Calu3 (cell line): ENCODE measurements around the gene DNASE1L1. TPM values are rescaled to one million over a fixed set of nuclear protein-coding genes. Genes with fewer than 3 reads are reported as not detected.

Experiments used
- BruUV-seq: library from RNA; stranded (reverse); fragments of 400-500 nt; replicated peaks from 2 replicates; lab custom pipeline; 2021; lab: Mats Ljungman, UMichigan
- CTCF ChIA-PET: fragments of 300-600 bp; sonication (Branson Sonifier 250); formaldehyde crosslinking; loops from one replicate; lab custom pipeline; 2022; ENCODE audit warnings: antibody characterized with exemption; lab: Charles Lee
- DNase-seq: peaks from one replicate; pipeline ENCODE4 v3.0.0; 2022
- H3K27ac Mint-ChIP-seq: one replicate; pipeline ENCODE4 v1.8.0; 2022; ENCODE audit warnings: mixed read lengths; ENCODE audit not compliant: unreplicated experiment
- H3K27me3 Mint-ChIP-seq: one replicate; pipeline ENCODE4 v1.8.0; 2022; ENCODE audit warnings: mixed read lengths; ENCODE audit not compliant: unreplicated experiment
- H3K36me3 Mint-ChIP-seq: one replicate; pipeline ENCODE4 v1.8.0; 2022; ENCODE audit warnings: mild to moderate bottlenecking, moderate library complexity, mixed read lengths; ENCODE audit not compliant: insufficient read depth, unreplicated experiment
- H3K4me1 Mint-ChIP-seq: one replicate; pipeline ENCODE4 v1.8.0; 2022; ENCODE audit warnings: mild to moderate bottlenecking, low read depth, mixed read lengths; ENCODE audit not compliant: unreplicated experiment
- H3K4me3 Mint-ChIP-seq: one replicate; pipeline ENCODE4 v1.8.0; 2022; ENCODE audit warnings: mild to moderate bottlenecking, low read depth, moderate library complexity, mixed read lengths; ENCODE audit not compliant: unreplicated experiment
- H3K9me3 Mint-ChIP-seq: one replicate; pipeline ENCODE4 v1.8.0; 2022; ENCODE audit warnings: low read depth, mixed read lengths; ENCODE audit not compliant: unreplicated experiment
- CTCF ChIP-seq: fragments of 200-600 bp; IDR thresholded peaks from one replicate; pipeline ENCODE4 v1.8.0; 2022; ENCODE audit warnings: antibody characterized with exemption; ENCODE audit not compliant: unreplicated experiment
- intact Hi-C: fragments of 100-400 bp; cut with micrococcal nuclease; formaldehyde crosslinking; loops from one replicate; pipeline ENCODE4 v1.10.0; 2022; ENCODE audit not compliant: unreplicated experiment
- total RNA-seq: library from RNA; stranded (reverse); gene quantifications from 2 replicates; pipeline ENCODE4 v1.2.3, GENCODE V29; 2022

The DNASE1L1 gene
- total RNA-seq, 1 experiment from 2014 or later: 30.6 TPM

DNA sequence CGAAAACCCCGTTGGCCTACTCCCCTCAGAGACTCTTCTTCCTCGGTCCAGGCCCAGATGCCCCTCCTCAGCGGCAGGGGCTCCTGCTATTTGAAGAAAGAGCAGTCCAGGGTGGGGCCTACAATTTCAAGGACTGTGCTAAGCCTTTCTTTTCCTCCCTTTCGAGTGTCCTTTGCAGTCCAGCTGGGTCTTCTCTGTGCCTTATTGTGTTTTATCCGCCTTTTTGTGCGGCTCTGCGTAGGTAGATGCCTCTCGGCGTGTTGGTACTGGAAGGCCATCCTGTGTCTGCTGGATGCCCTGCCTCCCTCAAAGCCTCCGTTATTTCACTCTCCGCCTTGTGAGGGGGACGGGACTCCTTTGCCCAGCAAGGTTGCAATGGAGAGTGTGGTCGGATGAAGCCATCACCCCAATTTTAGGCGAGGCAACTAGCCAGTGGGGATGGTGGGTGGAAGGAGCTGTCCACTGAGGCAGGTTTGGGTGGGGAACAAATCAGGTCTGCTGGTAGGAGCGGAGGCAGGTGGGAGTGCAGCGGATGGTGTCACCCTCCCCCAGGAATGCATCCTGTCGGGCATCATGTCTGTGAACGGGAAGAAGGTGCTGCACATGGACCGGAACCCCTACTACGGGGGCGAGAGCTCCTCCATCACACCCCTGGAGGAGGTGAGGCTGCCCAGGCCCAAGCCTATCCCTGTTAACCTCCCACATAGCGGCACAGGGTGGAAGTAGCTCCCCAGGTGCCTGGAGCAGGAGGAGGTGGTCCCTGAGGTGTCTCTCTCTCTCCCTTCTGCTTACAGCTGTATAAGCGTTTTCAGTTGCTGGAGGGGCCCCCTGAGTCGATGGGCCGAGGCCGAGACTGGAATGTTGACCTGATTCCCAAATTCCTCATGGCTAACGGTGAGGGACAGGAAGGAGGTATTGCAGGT is 29.2 kb upstream of the DNASE1L1 start:
- Mint-ChIP-seq H3K4me3 (peak overlapping the region; percentile 76), H3K36me3 (peaks cover 62% of the 10 kb centered on the region), H3K27me3 (no peaks in the 10 kb centered on the region), H3K9me3 (no peaks in the 10 kb centered on the region), H3K4me1 (peaks cover 8% of the 10 kb centered on the region), H3K27ac (peak overlapping the region; percentile 72)
- intact Hi-C loops: no loop called here
- DNase-seq: no peak
- CTCF ChIA-PET: no interaction called here
- no peak for TF ChIP-seq CTCF
- no TSS peak for BruUV-seq

DNA sequence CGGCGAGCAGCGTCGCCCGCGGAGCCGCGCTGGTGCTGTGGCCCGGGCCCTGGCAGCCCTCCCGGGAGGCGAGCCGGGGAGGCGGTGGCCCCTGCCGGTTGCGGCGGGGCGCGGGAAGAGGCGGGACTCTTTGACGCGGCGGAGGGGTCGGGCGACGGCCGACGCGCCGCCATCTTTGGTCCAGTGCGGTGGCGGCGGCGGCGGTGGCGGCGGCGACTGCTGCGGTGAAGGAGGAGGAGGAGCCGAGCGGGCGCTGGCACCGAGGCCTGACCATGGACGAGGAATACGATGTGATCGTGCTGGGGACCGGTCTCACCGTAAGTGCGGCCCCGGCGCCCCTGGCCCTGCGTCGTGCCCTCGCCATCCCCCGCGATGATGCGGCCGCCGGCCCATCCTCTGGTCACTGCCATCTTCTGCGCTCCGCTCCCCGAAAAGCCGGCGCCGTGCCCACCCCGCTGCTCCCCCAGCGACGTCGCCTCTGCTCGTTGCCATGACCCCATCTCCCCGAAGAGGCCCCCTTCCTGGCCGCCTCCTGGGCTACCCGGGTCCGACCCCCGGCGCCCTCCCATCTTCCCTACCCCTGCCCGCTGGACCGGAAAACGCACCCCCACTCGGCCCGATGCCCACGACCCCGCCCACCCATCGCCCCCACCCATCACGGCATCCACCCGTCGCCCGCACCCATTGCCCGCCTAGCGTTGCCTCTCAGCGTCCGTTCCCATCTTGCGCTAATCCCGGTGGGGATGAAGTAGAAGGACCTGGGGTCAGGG is 28.1 kb upstream of the DNASE1L1 start, which contains the start of gene GDI1:
Gene GDI1 (plus strand): TSS at position 172 of the 770 bp plus-strand sequence. CDS start 101 bp downstream, at position 273.
- CTCF ChIA-PET: no interaction called here
- Mint-ChIP-seq H3K4me3 (peak within 1 kb of the TSS; percentile 76), H3K36me3 (peaks cover 55% of the 10 kb centered on the region), H3K27ac (peak within 1 kb of the TSS; percentile 72), H3K9me3 (no peaks in the 10 kb centered on the region), H3K4me1 (no peaks in the 10 kb centered on the region), H3K27me3 (no peaks in the 10 kb centered on the region)
- TSS peak; percentile 23 for BruUV-seq
- peak; percentile 65 for DNase-seq
- TF ChIP-seq CTCF: no peak
- intact Hi-C loops: no loop called here

GRCh38 chrX:154436374-154436982 is 27.4 kb upstream of the DNASE1L1 start:
- intact Hi-C loops: no loop called here
- Mint-ChIP-seq H3K9me3 (no peaks in the 10 kb centered on the region), H3K27ac (no peak overlapping the region), H3K27me3 (no peaks in the 10 kb centered on the region), H3K4me3 (peak overlapping the region; percentile 76), H3K36me3 (peaks cover 55% of the 10 kb centered on the region), H3K4me1 (no peaks in the 10 kb centered on the region)
- no peak for TF ChIP-seq CTCF
- DNase-seq: no peak
- CTCF ChIA-PET: no interaction called here
- BruUV-seq: no TSS peak

- Mint-ChIP-seq H3K4me3 (no peak overlapping the region), H3K27ac (no peak overlapping the region), H3K36me3 (peaks cover 58% of the 10 kb centered on the region), H3K4me1 (peaks cover 8% of the 10 kb centered on the region), H3K27me3 (no peaks in the 10 kb centered on the region), H3K9me3 (no peaks in the 10 kb centered on the region)
- intact Hi-C loops: no loop called here
- BruUV-seq: no TSS peak
- no peak for DNase-seq
- CTCF ChIA-PET: no interaction called here
- no peak for TF ChIP-seq CTCF
Observed at GRCh38 chrX:154435171-154435733, 26.2 kb upstream of the DNASE1L1 start.
